NCI-H1092 treated with DMSO at 0.1 percent for 48 hours (cell line): ENCODE results near the gene USP46.

Experiments
- DNase-seq: peaks from one replicate; lab custom pipeline; 2025; lab: John Stamatoyannopoulos, UW

Gene USP46

DNA sequence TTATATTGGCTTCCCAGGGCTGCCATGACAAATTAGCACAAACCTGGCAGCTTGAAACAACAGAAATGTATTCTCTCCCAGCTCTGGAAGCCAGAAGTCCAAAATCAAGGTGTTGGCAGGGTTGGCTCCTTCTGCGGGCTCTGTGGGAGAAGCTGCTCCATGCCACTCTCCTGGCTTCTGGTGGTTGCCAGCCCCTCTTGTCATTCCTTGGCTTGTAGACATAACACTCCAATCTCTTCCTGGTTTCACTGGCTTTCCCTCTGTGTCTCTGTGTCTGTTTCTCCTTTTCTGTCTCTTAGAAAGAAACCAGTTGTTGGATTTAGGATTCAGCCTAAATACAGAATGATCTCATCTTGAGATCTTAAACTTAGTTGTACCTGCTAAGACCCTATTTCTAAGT, 85.5 kb downstream of the USP46 start:
- no peak for DNase-seq

DNA sequence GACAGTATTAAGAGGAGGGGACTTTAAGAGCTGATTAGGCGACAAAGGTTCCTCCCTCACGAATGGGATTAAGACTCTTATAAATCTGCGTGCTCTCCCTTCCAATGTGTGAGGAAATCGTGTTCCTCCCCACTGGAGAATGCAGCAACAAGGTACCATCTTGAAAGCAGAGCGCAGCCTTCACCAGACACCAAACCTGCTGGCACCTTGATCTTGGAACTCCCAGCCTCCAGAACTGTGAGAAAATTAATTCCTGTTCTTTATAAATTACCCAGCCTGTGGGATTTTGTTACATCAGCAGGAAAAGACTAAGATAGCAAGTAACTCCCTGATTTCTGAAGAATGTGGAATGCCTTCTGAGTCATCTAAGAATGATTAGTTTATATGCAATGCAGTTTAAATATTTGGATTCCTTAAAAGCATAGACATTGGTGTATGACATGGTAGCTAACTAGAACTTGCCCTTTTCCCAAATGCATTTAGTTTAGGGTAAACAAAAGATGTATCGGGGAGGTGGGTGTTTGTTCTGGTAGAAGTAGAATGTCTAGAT, 86.1 kb downstream of the USP46 start:
- no peak for DNase-seq

DNA sequence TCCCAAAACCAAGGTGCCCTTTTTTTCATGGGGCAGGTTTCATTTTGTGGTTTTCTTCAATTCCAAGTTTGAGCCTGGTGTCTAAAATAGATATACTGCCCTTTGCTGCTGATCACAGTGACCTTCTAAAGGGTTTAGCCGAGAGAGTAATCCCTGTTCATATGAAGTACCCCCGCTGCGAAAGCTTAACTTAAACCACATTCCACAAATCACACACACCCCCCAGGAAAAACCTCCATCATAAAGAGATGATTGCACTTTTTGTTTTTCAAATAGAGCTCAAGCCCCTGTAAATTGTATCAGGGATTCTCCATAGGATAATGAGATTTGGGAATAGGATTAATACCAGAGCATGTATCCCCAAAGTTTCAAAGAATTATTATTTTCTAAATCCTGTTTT, 90.8 kb downstream of the USP46 start:
- DNase-seq: no peak

DNA sequence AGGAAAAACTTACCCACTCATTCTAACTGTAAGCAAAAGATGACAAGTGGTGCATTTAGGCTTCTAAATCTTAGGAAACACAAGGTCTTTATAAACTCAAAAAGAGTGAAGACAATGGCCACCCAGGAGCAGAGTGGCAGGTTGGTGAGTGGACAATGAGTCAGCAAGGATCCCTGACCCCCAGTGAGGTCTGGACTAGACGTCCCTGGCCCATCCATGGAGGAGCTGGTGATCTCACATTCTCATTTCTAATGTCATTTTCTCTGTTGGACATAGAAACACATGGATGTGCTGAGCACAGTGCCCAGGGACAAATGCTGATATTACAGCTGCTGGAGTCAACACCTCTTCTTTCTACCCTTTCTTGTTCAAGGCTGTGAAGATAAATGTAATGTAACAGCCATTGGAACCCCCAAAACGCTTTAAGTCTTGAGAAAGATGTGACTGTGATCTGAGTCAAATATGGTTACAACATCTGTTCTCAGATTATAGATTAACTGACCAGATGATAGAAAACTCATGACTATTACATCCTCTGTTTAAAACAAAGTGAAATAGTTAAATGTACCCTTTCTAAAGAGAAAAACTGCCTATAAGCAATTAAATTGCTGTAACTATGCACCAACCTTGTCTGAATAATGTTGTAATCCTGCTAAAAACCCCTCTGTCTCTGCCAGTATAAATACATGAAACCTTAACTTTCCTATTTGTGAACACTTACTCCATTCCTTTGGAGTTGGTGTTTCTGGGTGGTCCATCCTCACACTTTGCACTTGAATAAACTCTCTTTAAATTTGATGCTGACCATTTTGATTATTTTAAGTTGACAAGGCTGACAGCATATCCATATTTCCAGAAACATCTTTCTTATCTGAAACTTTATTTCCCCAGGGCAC, 92.7 kb downstream of the USP46 start:
- no peak for DNase-seq

DNA sequence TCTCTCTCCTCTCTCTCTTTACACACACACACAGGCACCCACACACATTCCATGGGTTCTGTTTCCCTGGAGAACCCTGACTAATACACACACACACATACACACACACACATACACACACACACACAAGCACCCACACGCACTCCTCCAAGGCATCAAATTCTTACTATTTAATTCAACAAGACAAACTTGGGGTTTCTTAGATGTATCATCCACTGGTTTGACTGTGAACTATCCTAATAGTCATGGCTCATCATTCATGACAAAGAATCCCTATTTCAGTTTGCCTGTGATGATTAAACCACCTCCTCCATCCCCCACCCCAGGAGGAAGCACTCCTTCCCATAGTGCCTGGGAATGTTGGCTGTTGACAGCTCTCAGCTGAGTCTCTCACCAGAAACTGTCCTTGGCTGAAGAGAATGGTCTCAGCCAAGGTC, 98.2 kb downstream of the USP46 start:
- no peak for DNase-seq

DNA sequence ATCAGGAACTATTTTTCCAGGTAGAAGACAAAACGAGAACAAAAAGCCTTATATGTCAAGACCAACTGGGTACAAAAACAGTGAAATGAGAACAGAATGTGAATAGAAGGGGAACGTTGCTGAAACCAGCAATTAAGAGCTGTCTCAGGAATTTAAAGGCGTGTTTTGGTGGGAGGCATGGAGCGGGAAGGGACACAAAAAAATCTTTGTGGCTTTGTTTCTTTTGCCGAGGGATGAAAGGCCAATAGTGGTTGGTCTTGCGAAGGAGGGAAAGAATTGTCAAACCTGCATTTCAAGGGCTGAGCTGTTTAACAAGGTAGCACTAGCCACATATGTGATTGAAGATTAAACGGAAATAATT, 103.8 kb downstream of the USP46 start:
- DNase-seq: no peak

DNA sequence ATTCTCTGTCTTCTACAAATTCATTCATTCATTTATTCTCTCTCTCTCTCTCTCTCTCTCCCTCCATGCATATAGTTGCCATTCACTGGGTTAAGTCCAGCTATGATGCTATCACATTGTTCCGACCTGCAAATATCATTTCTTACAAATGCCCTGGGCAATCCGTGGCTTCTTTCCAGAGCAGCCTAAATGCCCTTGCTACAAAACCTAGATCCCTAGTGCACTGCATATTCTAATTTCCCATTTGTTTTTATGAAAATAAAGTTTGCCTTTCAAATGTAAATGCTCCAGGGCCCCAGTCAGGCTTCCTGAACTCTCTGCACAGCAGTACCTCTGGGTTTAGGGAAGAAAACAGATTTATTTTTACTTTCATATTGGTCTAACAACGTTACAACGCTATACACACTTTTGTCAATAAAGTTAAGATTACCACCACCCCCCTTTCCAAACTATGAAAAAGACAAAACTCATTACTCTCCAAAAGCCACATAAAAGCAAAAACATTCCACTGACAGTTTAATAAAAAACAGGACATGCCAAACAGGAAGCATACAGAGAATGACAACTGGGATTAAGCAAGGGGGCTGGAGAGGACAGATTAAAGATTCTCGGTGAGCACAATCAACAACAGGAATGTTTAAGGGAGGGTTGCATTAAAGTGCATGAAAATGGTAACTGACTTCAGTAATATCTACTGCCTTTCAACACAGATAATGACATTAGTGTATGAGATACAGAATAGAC, 104.3 kb downstream of the USP46 start:
- DNase-seq: no peak

DNA sequence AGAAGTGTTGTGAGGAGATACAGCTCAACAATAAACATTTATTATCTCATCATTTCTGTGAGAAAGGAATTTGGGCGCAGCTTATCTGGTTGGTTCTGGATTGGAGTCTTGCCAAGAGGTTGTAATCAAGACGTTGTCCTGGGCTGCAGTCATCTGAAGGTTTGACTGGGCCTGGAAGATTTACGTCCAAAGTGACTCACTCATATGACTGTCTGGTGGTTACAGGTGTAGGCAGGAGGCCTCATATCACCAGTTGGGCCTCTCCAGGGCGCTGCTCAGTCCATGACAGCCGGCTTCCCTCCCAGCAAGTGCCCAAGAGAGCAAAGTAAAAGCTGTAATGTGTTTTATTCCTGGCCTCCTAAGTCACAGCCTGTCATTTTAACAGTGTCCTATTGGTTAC, 106.3 kb downstream of the USP46 start:
- no peak for DNase-seq

DNA sequence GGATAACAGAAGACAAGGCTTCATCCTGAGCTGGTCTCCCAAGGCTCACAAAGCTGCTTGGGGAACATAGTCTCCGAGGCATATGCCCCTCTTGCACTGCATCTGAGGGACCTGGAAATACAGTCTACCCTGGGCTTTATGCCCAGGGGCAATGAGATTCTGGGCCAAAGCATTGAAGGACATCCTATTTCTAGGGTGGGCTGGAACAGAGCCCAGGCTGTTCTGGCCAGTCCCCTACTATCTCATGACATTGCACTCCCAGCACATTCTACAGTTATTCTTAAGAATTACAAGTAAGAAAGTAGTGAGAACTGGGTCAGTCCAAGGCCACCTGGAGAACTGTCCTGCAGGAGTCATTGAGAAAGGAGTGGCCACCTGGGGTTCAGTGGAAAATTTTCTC, 107.6 kb downstream of the USP46 start:
- no peak for DNase-seq

DNA sequence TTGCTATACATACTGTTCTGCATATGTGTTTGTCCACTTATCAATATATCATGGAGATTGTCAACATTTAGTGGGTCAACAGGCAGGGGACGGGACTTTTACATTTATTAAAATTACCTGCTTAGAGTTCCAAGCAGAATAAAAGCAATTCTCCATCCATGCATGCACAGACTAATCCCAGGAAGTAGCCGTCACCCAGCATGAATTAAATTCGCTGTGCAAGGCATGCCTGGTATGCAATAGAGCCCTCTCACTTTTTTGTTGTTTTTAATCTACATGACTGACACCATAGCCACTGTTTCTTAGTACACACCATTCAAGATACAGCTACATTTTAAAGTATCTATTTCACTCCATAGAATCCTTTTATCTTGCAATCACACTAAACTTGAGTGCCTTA, 108.9 kb downstream of the USP46 start:
- DNase-seq: no peak

DNA sequence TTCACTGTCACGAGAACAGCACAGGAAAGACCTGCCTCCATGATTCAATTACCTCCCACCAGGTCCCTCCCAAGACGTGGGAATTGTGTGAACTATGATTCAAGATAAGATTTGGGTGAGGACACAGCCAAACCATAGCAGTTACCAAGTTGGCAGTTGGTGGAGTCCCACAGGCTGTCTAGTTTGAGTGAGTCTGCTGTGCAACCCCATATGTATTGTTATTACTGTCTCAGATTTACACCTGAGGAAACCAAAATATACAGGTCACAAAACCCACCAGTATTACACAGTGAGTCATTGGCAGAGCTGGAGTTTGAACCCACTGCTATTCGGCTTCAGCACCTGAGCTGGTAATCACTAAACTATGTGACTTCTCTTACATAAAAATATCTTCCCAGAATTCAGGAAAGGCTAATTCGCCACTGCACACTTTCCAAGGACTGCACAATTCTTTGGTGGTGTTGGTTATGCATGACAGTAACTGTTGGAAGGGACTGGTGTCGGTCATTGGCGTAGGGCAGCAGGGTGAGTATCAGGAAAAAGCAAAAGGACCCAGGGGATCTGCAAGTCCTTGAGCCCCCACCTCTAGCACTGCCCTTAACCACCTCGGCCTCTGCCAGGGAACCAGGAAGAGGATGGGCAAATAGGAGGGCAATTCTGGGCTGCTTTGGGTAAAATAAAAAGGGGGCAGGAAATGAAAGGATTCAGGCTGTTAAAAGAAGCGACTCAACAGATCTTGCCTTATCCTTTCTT, 110.1 kb downstream of the USP46 start:
- DNase-seq: no peak

DNA sequence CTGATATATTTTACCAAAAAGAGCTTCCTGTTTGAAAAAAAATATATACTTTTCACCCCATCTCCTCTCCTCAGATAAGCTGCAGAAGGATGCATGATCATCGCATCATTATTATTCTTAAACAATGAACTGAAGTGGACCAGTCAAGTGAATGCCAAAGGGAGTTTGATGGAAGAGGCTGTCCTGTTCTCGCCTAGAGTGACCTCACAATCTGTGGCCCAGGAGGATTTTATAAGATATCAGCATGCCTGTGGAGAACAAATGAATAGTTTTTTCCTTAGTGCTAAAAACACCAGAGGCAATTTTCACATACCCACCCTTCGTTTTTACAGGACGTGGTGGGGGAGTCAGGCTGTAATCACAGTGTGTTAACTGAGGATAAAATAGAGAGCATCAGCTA, 112.7 kb downstream of the USP46 start:
- no peak for DNase-seq

DNA sequence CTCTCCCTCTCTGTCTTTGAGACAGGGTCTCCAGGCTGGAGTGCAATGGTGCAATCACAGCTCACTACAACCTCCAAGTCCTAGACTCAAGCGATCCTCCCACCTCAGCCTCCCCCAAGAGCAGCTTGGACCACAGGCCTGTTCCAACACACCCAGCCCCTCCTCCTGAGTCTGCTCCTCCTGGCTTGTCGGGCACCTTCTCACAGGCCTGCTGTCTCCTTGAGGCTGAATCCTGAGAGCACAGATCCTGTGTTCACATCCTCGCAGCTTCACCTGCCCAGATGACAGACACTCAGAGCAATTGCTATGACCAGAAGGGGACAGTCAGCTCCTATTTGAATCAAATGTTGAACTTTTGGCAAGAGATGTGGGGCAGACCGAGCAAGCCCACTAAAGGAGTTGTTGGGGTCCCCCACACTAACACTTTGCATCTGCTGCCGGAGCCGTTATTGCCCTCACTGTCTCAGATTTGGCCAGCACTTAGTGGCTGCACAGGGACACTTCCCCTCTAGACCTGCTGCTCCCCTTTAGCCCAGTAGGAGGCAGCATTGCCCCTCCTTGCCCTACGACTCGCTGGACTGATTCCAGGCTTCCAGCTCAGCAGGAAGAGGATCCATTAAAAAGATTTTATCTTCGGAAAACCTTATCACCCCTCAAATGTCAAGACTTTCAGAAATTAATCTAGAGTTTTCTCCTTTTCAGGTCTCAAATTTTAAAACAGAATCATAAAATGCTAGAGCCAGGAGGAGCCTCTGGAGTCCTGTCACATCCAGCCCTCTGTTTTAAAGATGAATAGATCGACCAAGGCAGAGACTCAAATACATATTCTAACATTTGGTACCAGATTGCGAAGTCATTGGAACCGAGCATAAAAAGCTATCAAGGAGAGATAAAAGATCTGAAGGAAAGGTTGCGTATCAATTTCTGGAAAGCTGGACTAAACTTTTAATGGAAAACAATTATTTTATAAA, 113.7 kb downstream of the USP46 start:
- DNase-seq: peak; percentile 60
